Airway epithelial cell (primary cell): Measurements from ENCODE around the gene CAB39L. TPM values are rescaled to one million over a fixed set of nuclear protein-coding genes. Genes with fewer than 3 reads are reported as not detected.

Source experiments
- total RNA-seq: library from RNA; depleted of rRNA; stranded (reverse); fragments of >200 nt; gene quantifications from 2 replicates; pipeline ENCODE4 v1.2.3, GENCODE V29; 2015

CAB39L gene
- 7.8 and 8.4 TPM in 2 replicates for total RNA-seq

DNA sequence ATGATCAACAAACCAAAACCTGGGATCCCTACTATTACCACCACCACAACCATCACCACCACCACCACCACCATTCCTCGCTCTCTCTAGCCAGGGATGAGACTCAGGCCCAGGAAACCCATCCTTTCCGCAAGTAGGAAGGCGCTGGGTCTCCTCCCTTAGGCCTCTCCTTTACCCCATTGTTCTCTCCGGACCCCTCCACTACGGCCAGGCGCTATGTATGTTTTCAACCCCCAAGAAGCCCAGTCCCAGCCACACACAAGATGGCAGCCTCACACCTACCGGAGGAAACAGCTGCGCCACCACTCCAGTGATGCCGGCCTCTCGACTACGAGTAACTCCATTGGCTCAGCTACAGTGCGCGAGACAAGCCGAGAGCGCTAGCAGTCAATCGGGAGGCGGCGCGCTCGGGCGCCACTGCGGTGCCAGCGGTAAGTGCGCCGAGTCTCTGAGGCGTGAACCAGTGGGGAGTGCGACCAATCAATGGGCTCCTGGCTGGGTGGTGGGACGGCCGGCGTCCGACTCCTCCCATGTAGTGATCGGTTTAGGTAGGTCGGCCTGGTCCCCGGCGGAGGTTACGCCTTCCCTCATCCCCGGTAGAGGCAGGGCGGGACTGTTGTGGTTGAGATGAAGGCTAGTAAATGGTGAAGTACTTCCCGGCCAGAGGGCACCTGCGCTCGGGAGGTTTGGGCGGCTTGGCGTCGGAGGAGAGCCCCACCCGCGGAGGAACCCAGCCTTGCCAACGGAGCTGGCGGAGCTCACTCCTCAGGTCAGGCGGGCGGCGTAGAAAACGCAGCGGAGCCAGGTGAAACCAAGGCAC, at the start of gene CAB39L, which contains the start of gene SETDB2:
CAB39L (minus strand) TSS at position 361 of the 820 bp plus-strand sequence. CDS start 61,154 bp downstream, outside the sequence.
SETDB2 (plus strand) TSS at position 571 of the 820 bp plus-strand sequence. CDS start 7,620 bp downstream, outside the sequence.

Other genes starting within 250 kb of the CAB39L start
- gene MLNR, start 223.7 kb downstream of the CAB39L start, total RNA-seq, result not detected in 2 replicates
- gene CDADC1, start 196.1 kb downstream of the CAB39L start, total RNA-seq, result 2.0 and 2.4 TPM in 2 replicates
- gene SETDB2, start 210 bp upstream of the CAB39L start, total RNA-seq, result 2.4 and 2.8 TPM in 2 replicates
- gene PHF11, start 51.9 kb upstream of the CAB39L start, total RNA-seq, result 10.2 and 19.7 TPM in 2 replicates
- gene RCBTB1, start 141.5 kb upstream of the CAB39L start, total RNA-seq, result 5.0 and 5.5 TPM in 2 replicates
- 0.07 TPM in 1 of 2 replicates, not detected in the other for gene ARL11, start 184.4 kb upstream of the CAB39L start, total RNA-seq
- gene EBPL, start 247.4 kb upstream of the CAB39L start, total RNA-seq, result 136 and 171 TPM in 2 replicates